ENCODE results near the gene PRTN3. TPM values are rescaled to one million over a fixed set of nuclear protein-coding genes. Genes with fewer than 3 reads are reported as not detected.

Gene PRTN3
- total RNA-seq, 4 donors from 2014 or later = not detected

DNA sequence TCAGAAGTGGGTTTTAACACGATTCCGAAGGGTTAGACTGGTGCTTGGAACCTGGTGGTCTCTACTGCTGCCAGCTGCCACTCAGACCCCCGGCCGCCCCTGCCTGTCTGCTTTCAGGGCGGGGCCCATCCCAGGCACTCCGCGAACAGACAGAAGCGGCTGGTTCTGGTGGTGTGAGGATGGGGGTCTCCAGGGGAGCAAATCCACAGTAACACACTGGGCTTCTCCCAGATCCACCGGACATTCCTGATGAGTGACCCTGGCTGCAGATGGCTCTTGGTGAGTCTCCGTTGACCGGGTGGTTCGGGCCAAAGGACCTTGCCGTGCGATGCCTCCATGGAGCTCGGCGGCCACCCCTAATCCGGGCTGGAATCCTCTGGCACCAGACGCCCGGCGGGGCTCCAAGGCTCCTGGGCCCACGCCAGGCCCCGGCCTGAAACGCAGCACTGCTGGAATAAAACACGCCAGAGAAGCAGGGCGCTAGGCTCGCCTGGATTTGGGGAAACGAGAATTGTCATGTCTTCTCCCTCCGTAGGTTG, 45.7 kb upstream of the PRTN3 start:
- H3K4me1 ChIP-seq = peaks cover 49% of the 10 kb centered on the region
- no peak for TF ChIP-seq CTCF (IDR thresholded peaks at IDR 0.05)
- no peak for TF ChIP-seq POLR2A (IDR thresholded peaks at IDR 0.05)
- TF ChIP-seq EP300 (IDR thresholded peaks at IDR 0.05) = no peak
- no peak for TF ChIP-seq POLR2AphosphoS5 (IDR thresholded peaks at IDR 0.05)
- no peaks in the 10 kb centered on the region for H3K27me3 ChIP-seq
- 84% methylated on average over 22 of the region's 28 CpGs for WGBS
- H3K4me3 ChIP-seq = no peak overlapping the region
- no peak for DNase-seq (ENCODE audit: low spot score in 2 of 2)
- no peaks in the 10 kb centered on the region for H3K9me3 ChIP-seq
- H3K36me3 ChIP-seq = no peaks in the 10 kb centered on the region
- peak overlapping the region; percentile 20 for H3K27ac ChIP-seq

- Histone ChIP-seq H3K36me3 (no peaks in the 10 kb centered on the region), H3K4me3 (peak overlapping the region; percentile 69), H3K27ac (peak overlapping the region; percentile 66), H3K9me3 (no peaks in the 10 kb centered on the region), H3K27me3 (no peaks in the 10 kb centered on the region), H3K4me1 (peaks cover 57% of the 10 kb centered on the region)
- TF ChIP-seq EP300 (IDR thresholded peaks at IDR 0.05) = no peak
- WGBS = 78% methylated on average over 20 of the region's 39 CpGs
- no peak for DNase-seq (ENCODE audit: low spot score in 2 of 2)
These were observed 44.9 kb upstream of the PRTN3 start for GRCh38 chr19:795691-796581.

- TF ChIP-seq POLR2AphosphoS5 (IDR thresholded peaks at IDR 0.05) (peak; percentile 76 to 98 (median 80)), POLR2A (IDR thresholded peaks at IDR 0.05) (peak in 1 of 2 donors; percentile 75), EP300 (IDR thresholded peaks at IDR 0.05) (no peak), CTCF (IDR thresholded peaks at IDR 0.05) (no peak)
- Histone ChIP-seq H3K9me3 (no peaks in the 10 kb centered on the region), H3K27me3 (no peaks in the 10 kb centered on the region), H3K4me3 (peak within 1 kb of the TSS; percentile 69), H3K27ac (peak within 1 kb of the TSS; percentile 100), H3K36me3 (no peaks in the 10 kb centered on the region), H3K4me1 (peaks cover 58% of the 10 kb centered on the region)
- WGBS = 0% methylated on average over 31 of the region's 83 CpGs
- peak; percentile 100 for DNase-seq (ENCODE audit: low spot score in 2 of 2)
These were observed 43.9 kb upstream of the PRTN3 start, which contains the start of gene PTBP1 for GRCh38 chr19:796692-797527. Gene PTBP1 (plus strand): TSS chr19:797452. CDS start chr19:797498, 46 bp downstream.

GRCh38 chr19:797528-798414, 43.0 kb upstream of the PRTN3 start:
- Histone ChIP-seq H3K27ac (peak overlapping the region; percentile 100), H3K27me3 (no peaks in the 10 kb centered on the region), H3K4me1 (peaks cover 59% of the 10 kb centered on the region), H3K4me3 (peak overlapping the region; percentile 69), H3K36me3 (no peaks in the 10 kb centered on the region), H3K9me3 (no peaks in the 10 kb centered on the region)
- TF ChIP-seq POLR2AphosphoS5 (IDR thresholded peaks at IDR 0.05) (peak in 1 of 3 donors; percentile 94), EP300 (IDR thresholded peaks at IDR 0.05) (no peak)
- DNase-seq (ENCODE audit: low spot score in 2 of 2) = peak; percentile 91 to 92
- WGBS = no CpG with 5 or more reads among the region's 129 CpGs

DNA sequence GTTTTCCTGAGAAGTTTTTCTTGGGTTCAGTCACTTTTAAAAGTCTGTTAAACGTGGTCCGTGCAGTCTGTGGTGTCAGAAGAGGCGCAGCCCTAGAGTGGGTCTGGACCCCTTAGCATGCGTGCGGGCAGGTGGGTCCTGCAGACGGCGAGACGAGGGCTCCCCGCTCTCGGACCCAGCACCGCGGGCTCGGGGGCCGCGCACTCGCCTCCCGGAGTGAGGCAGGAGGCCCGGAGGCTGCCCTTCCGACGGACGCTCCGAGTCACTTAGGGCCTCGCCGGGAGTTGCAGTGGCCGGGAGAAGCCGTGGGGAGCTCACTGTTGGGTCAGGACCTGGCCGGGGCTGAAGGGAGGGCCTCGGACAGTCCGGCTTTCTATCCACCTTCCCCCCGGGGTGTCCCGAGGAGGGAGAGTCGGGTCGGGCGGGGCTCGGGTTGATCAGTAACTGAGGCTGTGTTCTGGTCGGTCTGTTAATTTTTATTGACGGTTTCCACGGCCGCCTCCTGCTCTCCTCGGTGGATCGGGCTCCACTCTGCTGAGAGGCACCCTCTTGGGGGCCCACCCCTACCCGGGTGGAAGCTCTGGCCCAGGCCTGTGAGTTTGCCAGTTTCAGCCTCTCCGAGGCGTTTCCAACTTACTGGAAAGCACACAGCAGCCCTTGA, 42.3 kb upstream of the PRTN3 start:
- no peaks in the 10 kb centered on the region for H3K27me3 ChIP-seq
- WGBS = 3% methylated on average over 19 of the region's 44 CpGs
- no peak for DNase-seq (ENCODE audit: low spot score in 2 of 2)

More for the DNA sequence above, 42.3 kb upstream of the PRTN3 start:
- TF ChIP-seq EP300 (IDR thresholded peaks at IDR 0.05) = no peak
- TF ChIP-seq POLR2A (IDR thresholded peaks at IDR 0.05) = no peak
- no peak for TF ChIP-seq CTCF (IDR thresholded peaks at IDR 0.05)
- TF ChIP-seq POLR2AphosphoS5 (IDR thresholded peaks at IDR 0.05) = no peak
- Histone ChIP-seq H3K27ac (peak overlapping the region; percentile 100), H3K4me3 (peak overlapping the region; percentile 69), H3K36me3 (peaks cover 4% of the 10 kb centered on the region), H3K9me3 (no peaks in the 10 kb centered on the region), H3K4me1 (peaks cover 67% of the 10 kb centered on the region)

Measured in suprapubic skin (tissue), 4 donors.